ENCODE measurements around the gene MICAL1. TPM values are rescaled to one million over a fixed set of nuclear protein-coding genes. Genes with fewer than 3 reads are reported as not detected.

MICAL1 gene, protein sequence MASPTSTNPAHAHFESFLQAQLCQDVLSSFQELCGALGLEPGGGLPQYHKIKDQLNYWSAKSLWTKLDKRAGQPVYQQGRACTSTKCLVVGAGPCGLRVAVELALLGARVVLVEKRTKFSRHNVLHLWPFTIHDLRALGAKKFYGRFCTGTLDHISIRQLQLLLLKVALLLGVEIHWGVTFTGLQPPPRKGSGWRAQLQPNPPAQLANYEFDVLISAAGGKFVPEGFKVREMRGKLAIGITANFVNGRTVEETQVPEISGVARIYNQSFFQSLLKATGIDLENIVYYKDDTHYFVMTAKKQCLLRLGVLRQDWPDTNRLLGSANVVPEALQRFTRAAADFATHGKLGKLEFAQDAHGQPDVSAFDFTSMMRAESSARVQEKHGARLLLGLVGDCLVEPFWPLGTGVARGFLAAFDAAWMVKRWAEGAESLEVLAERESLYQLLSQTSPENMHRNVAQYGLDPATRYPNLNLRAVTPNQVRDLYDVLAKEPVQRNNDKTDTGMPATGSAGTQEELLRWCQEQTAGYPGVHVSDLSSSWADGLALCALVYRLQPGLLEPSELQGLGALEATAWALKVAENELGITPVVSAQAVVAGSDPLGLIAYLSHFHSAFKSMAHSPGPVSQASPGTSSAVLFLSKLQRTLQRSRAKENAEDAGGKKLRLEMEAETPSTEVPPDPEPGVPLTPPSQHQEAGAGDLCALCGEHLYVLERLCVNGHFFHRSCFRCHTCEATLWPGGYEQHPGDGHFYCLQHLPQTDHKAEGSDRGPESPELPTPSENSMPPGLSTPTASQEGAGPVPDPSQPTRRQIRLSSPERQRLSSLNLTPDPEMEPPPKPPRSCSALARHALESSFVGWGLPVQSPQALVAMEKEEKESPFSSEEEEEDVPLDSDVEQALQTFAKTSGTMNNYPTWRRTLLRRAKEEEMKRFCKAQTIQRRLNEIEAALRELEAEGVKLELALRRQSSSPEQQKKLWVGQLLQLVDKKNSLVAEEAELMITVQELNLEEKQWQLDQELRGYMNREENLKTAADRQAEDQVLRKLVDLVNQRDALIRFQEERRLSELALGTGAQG
- total RNA-seq, result 10 to 100 TPM; 17.9 to 29.5 (median 27.3) TPM

- 0 to 1% methylated on average over 16 to 33 of the region's 70 CpGs for WGBS, 2 donors
- intact Hi-C loops (cut with DNase I; ENCODE audit: low total_unique reads), result no loop called here
- TF ChIP-seq CTCF (IDR thresholded peaks at IDR 0.05), result no peak
- no peak for TF ChIP-seq POLR2A (IDR thresholded peaks at IDR 0.05)
Measured at GRCh38 chr6:109455437-109456110, at the start of gene MICAL1. MICAL1 (minus strand) TSS chr6:109455772; CDS start chr6:109454196, 1,576 bp downstream.

GRCh38 chr6:109503327-109504224 lies 48.0 kb upstream of the MICAL1 start:
- H3K4me3 ChIP-seq (ENCODE audit: low read depth, poor library complexity, severe bottlenecking), result no peak overlapping the region

More at GRCh38 chr6:109455437-109456110, at the start of gene MICAL1:
- peak within 1 kb of the TSS; percentile 46 for H3K4me3 ChIP-seq (ENCODE audit: low read depth, poor library complexity, severe bottlenecking)
- DNase-seq (ENCODE audit: low spot score in 2 of 2), result peak; percentile 62 to 94

DNA sequence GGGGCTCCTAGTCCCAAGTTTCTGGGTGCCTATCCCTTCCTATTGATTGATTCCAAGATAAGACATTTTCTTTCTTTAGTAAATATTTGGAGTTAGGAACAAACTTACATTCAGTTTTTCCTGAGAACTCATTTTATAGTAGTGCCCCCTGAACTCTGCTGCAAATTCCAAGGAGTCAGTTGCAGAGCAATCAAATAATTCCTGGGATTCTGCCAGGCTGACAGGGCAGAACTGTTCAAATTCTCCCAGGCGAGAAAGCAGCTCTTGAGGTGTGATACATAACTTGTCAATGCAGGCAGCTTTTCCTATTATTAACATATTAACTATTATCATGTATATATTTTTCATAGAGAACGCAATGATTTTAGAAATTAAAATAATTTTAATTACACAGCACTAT lies 43.4 kb upstream of the MICAL1 start:
- WGBS, 2 donors, result 57 to 64% methylated on average over 2 of the region's 2 CpGs
- intact Hi-C loops (cut with DNase I; ENCODE audit: low total_unique reads), result no loop called here
- no peak for TF ChIP-seq CTCF (IDR thresholded peaks at IDR 0.05)
- no peak for TF ChIP-seq POLR2A (IDR thresholded peaks at IDR 0.05)
- H3K4me3 ChIP-seq (ENCODE audit: low read depth, poor library complexity, severe bottlenecking), result no peak overlapping the region
- DNase-seq (ENCODE audit: low spot score in 2 of 2), result no peak

More at GRCh38 chr6:109503327-109504224, 48.0 kb upstream of the MICAL1 start:
- no peak for DNase-seq (ENCODE audit: low spot score in 2 of 2)
- TF ChIP-seq CTCF (IDR thresholded peaks at IDR 0.05) (no peak), POLR2A (IDR thresholded peaks at IDR 0.05) (no peak)
- WGBS, 2 donors, result 64 to 74% methylated on average over 10 of the region's 10 CpGs
- intact Hi-C loops (cut with DNase I; ENCODE audit: low total_unique reads), result no loop called here

DNA sequence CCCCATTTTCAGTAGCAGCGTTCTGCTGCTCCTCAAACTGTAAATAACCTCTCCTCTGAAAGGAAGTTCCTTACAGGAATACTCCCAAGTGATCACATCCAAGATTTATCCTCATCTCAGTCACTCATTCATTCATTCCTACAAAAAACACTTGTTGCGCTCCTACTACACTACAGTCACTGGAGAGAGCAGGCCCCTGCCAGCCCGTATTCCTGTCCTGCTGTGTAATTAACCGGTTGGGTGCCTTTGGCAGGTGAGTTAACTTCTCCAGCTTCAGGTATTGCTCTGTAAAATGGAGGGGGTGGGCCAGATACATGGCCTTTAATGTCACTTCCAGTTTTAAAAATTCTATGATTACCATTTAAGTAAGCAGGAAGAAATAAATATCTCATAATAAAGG lies 42.5 kb upstream of the MICAL1 start:
- no peak for DNase-seq (ENCODE audit: low spot score in 2 of 2)
- 80 to 92% methylated on average over 4 of the region's 4 CpGs for WGBS, 2 donors
- no peak overlapping the region for H3K4me3 ChIP-seq (ENCODE audit: low read depth, poor library complexity, severe bottlenecking)
- TF ChIP-seq POLR2A (IDR thresholded peaks at IDR 0.05) (no peak), CTCF (IDR thresholded peaks at IDR 0.05) (no peak)
- intact Hi-C loops (cut with DNase I; ENCODE audit: low total_unique reads), result no loop called here
